Tibial nerve (tissue), 4 donors: ENCODE measurements around the gene CHMP4B. TPM values are rescaled to one million over a fixed set of nuclear protein-coding genes. Genes with fewer than 3 reads are reported as not detected.

Experiments
- DNase-seq, 2 donors: peaks; one replicate each; pipeline ENCODE4 v3.0.0-alpha.2; 2019; ENCODE audit warnings: low spot score in 2 of 2
- H3K27ac ChIP-seq, 4 donors: fragments of 200-600 bp; sonication (generic) in 3 of 4; one replicate each; pipeline ENCODE4 v1.5.1; 2017 to 2019; ENCODE audit warnings: mild to moderate bottlenecking in 1 of 4
- H3K27me3 ChIP-seq, 2 donors: fragments of 200-600 bp; sonication (generic) in 1 of 2; one replicate each; pipeline versions ENCODE4 v1.5.1 to v1.6.0; 2017 to 2019
- H3K36me3 ChIP-seq, 3 donors: fragments of 200-600 bp; sonication (generic); one replicate each; pipeline ENCODE4 v1.5.1; 2018 to 2019
- H3K4me1 ChIP-seq, 4 donors: fragments of 200-600 bp; sonication (generic) in 3 of 4; one replicate each; pipeline ENCODE4 v1.5.1; 2017 to 2019
- H3K4me3 ChIP-seq, 4 donors: fragments of 200-600 bp; sonication (generic) in 3 of 4; one replicate each; pipeline ENCODE4 v1.5.1; 2017 to 2019; ENCODE audit warnings: mild to moderate bottlenecking in 1 of 4, moderate library complexity in 1 of 4
- H3K9me3 ChIP-seq, 4 donors: fragments of 200-600 bp; sonication (generic) in 3 of 4; one replicate each; pipeline ENCODE4 v1.5.1; 2017 to 2019
- CTCF ChIP-seq, 5 experiments: fragments of 200-600 bp in 3 of 5; fragments of 450-650 bp in 2 of 5; sonication (generic) in 3 of 5; IDR thresholded peaks; one replicate each; pipeline ENCODE4 v1.5.1; 2016 to 2019; ENCODE audit warnings: antibody characterized with exemption in 5 of 5, mild to moderate bottlenecking in 3 of 5, moderate library complexity in 2 of 5
- EP300 ChIP-seq, 2 donors: sonication (generic); formaldehyde crosslinking; IDR thresholded peaks; one replicate each; pipeline ENCODE4 v1.6.1; 2017; ENCODE audit warnings: antibody characterized with exemption in 2 of 2, mild to moderate bottlenecking in 1 of 2
- POLR2A ChIP-seq, 2 donors: fragments of 450-650 bp; IDR thresholded peaks; one replicate each; pipeline ENCODE4 v1.6.1; 2017; ENCODE audit warnings: antibody characterized with exemption in 2 of 2, mild to moderate bottlenecking in 2 of 2, moderate library complexity in 2 of 2
- WGBS, 2 donors: methylation state at CpG; one replicate each; pipeline ENCODE4 v1.1.5; 2018; 5-methylcytosine and 5-hydroxymethylcytosine counted together
- total RNA-seq, 4 donors: library from RNA; depleted of rRNA; stranded (reverse); fragments of >200 nt; gene quantifications; one replicate each; pipeline ENCODE4 v1.1.0, GENCODE V29; 2016

Gene CHMP4B
- total RNA-seq, 4 donors from 2014 or later, result 72.0 to 93.1 (median 78.9) TPM

DNA sequence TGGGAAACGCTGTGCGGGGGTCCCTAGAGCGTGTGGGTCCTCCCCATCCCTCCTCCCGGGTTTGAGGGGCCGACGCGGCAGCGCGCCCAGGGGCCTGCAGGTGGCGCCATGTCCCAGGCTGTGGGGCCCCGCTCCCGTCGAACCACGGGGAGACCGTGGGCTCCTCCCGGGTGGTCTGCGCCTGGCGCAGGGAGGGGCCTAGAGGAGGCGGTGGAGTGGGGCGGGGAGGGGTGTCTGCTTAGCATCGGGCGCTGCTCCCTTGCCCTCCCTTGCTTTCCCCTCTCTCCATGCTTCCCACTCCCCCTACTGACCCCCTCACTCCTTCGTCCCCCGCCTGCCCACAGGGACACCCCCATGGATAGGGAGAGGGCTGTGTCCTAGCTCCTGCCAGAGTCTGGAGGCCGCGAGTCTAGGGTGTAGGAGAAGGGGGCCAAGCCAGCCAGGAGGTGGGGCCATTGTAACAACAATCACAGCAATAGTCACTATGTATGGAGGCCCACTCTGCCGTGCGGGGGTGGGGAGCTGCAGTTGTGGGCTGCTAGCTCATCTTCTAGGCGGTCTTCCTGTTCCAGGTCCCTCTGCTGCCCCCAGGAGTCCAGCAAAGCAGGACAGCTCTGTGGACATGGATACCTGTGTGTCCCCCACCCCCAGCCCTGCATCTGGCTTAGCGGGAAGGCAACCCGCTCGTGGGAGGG, 51.7 kb downstream of the CHMP4B start:
- Histone ChIP-seq H3K36me3 (peaks cover 0 to 6% (median 0%) of the 10 kb centered on the region in 3 donors), H3K27me3 (no peaks in the 10 kb centered on the region), H3K4me1 (peaks cover 0 to 25% (median 4%) of the 10 kb centered on the region in 4 donors), H3K9me3 (no peaks in the 10 kb centered on the region), H3K4me3 (peak overlapping the region in 1 of 4 donors; percentile 4), H3K27ac (no peak overlapping the region)
- TF ChIP-seq CTCF (IDR thresholded peaks at IDR 0.05), result peak; percentile 64 to 84 (median 71)
- no peak for TF ChIP-seq POLR2A (IDR thresholded peaks at IDR 0.05)
- DNase-seq, result peak in 1 of 2 donors; percentile 44
- 20 to 21% methylated on average over 22 of the region's 32 CpGs for WGBS, 2 donors

- no peak for DNase-seq
These were observed 52.5 kb downstream of the CHMP4B start for GRCh38 chr20:33863440-33864323.

DNA sequence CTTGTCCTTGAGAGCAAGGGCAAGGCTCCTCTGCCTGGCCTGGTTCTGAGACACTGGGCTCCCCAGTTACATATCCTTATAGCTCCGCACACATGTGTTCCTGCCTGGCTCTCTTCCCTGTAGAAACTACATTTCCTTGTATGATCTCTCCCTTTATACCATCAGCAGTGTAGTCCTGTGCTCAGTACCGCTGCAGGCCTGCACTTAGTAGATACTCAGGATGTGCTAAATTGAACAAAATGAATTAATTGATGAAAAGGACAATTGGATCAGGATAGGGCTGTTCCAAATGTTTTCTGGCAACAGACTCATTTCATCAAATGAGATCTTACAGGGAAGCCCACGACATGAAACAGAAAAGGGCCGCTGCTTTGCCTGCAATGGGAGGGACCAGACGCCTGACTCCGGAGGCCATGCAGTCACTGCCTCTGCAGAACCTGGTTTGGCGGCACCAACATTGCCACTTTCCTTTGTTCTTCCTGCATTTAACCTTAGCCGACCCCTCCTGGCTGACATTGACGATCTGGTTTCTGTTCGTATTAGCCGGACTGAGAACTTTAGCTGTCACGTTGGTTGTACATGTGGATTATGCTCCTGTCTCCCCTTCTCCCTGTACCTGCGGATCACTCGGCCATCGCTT, 53.3 kb downstream of the CHMP4B start:
- DNase-seq, result no peak
- Histone ChIP-seq H3K9me3 (no peaks in the 10 kb centered on the region), H3K27me3 (no peaks in the 10 kb centered on the region), H3K27ac (no peak overlapping the region), H3K4me1 (peaks cover 0 to 16% (median 4%) of the 10 kb centered on the region in 4 donors), H3K36me3 (no peaks in the 10 kb centered on the region), H3K4me3 (no peak overlapping the region)
- WGBS, 2 donors, result 85% methylated on average over 15 of the region's 15 CpGs
- no peak for TF ChIP-seq CTCF (IDR thresholded peaks at IDR 0.05)
- TF ChIP-seq EP300 (IDR thresholded peaks at IDR 0.05), result no peak
- TF ChIP-seq POLR2A (IDR thresholded peaks at IDR 0.05), result no peak

More at GRCh38 chr20:33863440-33864323, 52.5 kb downstream of the CHMP4B start:
- Histone ChIP-seq H3K4me3 (no peak overlapping the region), H3K36me3 (no peaks in the 10 kb centered on the region), H3K4me1 (peaks cover 0 to 24% (median 4%) of the 10 kb centered on the region in 4 donors), H3K27ac (no peak overlapping the region), H3K27me3 (no peaks in the 10 kb centered on the region), H3K9me3 (no peaks in the 10 kb centered on the region)
- no peak for TF ChIP-seq POLR2A (IDR thresholded peaks at IDR 0.05)
- no peak for TF ChIP-seq CTCF (IDR thresholded peaks at IDR 0.05)
- TF ChIP-seq EP300 (IDR thresholded peaks at IDR 0.05), result no peak
- WGBS, 2 donors, result 85 to 86% methylated on average over 7 of the region's 7 CpGs

DNA sequence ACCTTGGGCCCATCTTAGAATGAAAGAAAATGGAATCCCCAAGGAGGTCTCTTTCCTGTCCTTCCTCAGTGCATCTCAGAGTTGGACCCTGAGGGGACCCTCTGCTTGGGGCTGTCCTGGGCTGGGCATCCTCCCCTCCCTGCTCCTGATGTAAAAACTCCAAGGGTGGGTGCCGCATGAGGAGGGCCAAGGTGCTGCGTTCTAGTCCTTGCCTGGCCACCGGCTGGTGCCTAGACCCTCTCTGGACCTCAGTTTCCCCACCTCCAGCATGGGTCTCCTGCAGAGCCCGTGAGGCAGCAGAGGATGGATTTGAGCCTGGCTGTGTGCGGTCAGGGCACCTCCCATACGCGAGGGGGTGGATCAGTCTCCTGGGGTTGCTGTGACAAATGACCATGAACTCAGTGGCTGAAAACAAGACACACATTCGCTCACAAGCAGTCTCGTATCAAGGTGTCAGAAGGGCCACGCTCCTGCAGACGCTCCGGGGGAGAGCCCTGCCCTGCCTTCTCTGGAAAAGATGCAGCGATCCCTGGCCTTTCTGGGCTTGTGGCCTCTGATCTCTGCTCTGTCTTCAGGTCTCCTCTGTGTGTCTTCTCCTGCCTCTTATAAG, 54.7 kb downstream of the CHMP4B start:
- no peaks in the 10 kb centered on the region for H3K9me3 ChIP-seq
- TF ChIP-seq POLR2A (IDR thresholded peaks at IDR 0.05), result no peak
- TF ChIP-seq EP300 (IDR thresholded peaks at IDR 0.05), result no peak
- TF ChIP-seq CTCF (IDR thresholded peaks at IDR 0.05), result no peak
- H3K4me3 ChIP-seq, result no peak overlapping the region
- no peak for DNase-seq
- no peaks in the 10 kb centered on the region for H3K27me3 ChIP-seq
- peaks cover 0 to 14% (median 4%) of the 10 kb centered on the region in 4 donors for H3K4me1 ChIP-seq
- 81 to 82% methylated on average over 11 to 13 of the region's 13 CpGs for WGBS, 2 donors
- no peaks in the 10 kb centered on the region for H3K36me3 ChIP-seq
- H3K27ac ChIP-seq, result no peak overlapping the region
